Neural cell (in vitro differentiated cells): Measurements from ENCODE around the gene LSM6. TPM values are rescaled to one million over a fixed set of nuclear protein-coding genes. Genes with fewer than 3 reads are reported as not detected.

Source experiments
- H2AFZ ChIP-seq: fragments of 200-600, 300-800 bp; sonication (generic), shearing (Covaris generic); 2 replicates; pipeline ENCODE4 v1.6.0; 2014; ENCODE audit warnings: low read depth, mild to moderate bottlenecking, antibody characterized with exemption, low read length, moderate library complexity
- H3F3A ChIP-seq: fragments of 200-600 bp; shearing (Covaris generic); 2 replicates; pipeline ENCODE4 v1.6.1; 2016; ENCODE audit warnings: mild to moderate bottlenecking, moderate library complexity, mixed read lengths, antibody characterized with exemption, low read length; ENCODE audit not compliant: insufficient read depth, poor library complexity, severe bottlenecking
- H3K27ac ChIP-seq: fragments of 200-600, 300-800 bp; sonication (generic), shearing (Covaris generic); 2 replicates; pipeline ENCODE4 v1.5.1; 2014; ENCODE audit warnings: mild to moderate bottlenecking, low read length, moderate library complexity
- H3K27me3 ChIP-seq: fragments of 300-800, 200-600 bp; sonication (generic), shearing (Covaris generic); 2 replicates; pipeline ENCODE4 v1.6.0; 2014; ENCODE audit warnings: mild to moderate bottlenecking, low read depth, low read length, moderate library complexity; ENCODE audit not compliant: insufficient read depth
- H3K36me3 ChIP-seq: fragments of 300-800, 200-600 bp; sonication (generic), shearing (Covaris generic); 2 replicates; pipeline ENCODE4 v1.5.1; 2014; ENCODE audit warnings: mild to moderate bottlenecking, antibody characterized with exemption, low read length, moderate library complexity; ENCODE audit not compliant: insufficient read depth
- H3K4me2 ChIP-seq: fragments of 300-800, 200-600 bp; sonication (generic), shearing (Covaris generic); 2 replicates; pipeline ENCODE4 v1.6.0; 2014; ENCODE audit warnings: mild to moderate bottlenecking, low read length
- H3K4me3 ChIP-seq: fragments of 300-800, 200-600 bp; sonication (generic), shearing (Covaris generic); 2 replicates; pipeline ENCODE4 v1.5.1; 2014; ENCODE audit warnings: mild to moderate bottlenecking, low read length, moderate library complexity
- H3K79me2 ChIP-seq: fragments of 200-600 bp; shearing (Covaris generic); replicated peaks from 2 replicates; pipeline ENCODE4 v1.6.0; 2014; ENCODE audit warnings: mild to moderate bottlenecking, low read length, moderate library complexity; ENCODE audit not compliant: insufficient read depth
- H3K9ac ChIP-seq: fragments of 300-800, 200-600 bp; sonication (generic), shearing (Covaris generic); 2 replicates; pipeline ENCODE4 v1.6.1; 2016; ENCODE audit warnings: mild to moderate bottlenecking, low read length, mixed read lengths
- H3K9me2 ChIP-seq: fragments of 200-600 bp; shearing (Covaris generic); 2 replicates; pipeline ENCODE4 v1.6.1; 2016; ENCODE audit warnings: mild to moderate bottlenecking, low read length, mixed read lengths; ENCODE audit not compliant: insufficient read depth
- H3K9me3 ChIP-seq: fragments of 200-600, 300-800 bp; sonication (generic), shearing (Covaris generic); 2 replicates; pipeline ENCODE4 v1.6.1; 2016; ENCODE audit warnings: mild to moderate bottlenecking, mixed run types, low read length, moderate library complexity, mixed read lengths
- H4K20me1 ChIP-seq: fragments of 200-600 bp; shearing (Covaris generic); 2 replicates; pipeline ENCODE4 v1.6.1; 2016; ENCODE audit warnings: mild to moderate bottlenecking, mixed run types; ENCODE audit not compliant: insufficient read depth
- EP300 ChIP-seq: fragments of 450-650 bp; conservative IDR thresholded peaks from 2 replicates; pipeline ENCODE4 v1.6.1; 2014; ENCODE audit warnings: antibody characterized with exemption, mild to moderate bottlenecking, moderate library complexity; ENCODE audit not compliant: poor library complexity, severe bottlenecking
- EZH2 ChIP-seq: fragments of 200-600, 300-800 bp; shearing (Covaris generic), sonication (generic); IDR thresholded peaks from 2 replicates; pipeline ENCODE4 v1.6.1; 2014; ENCODE audit warnings: antibody characterized with exemption, low read length, borderline replicate concordance, mild to moderate bottlenecking; ENCODE audit not compliant: insufficient read depth, poor library complexity, severe bottlenecking
- MXI1 ChIP-seq: fragments of 450-650 bp; conservative IDR thresholded peaks from 2 replicates; pipeline ENCODE4 v1.6.1; 2014; ENCODE audit warnings: antibody characterized with exemption, mild to moderate bottlenecking; ENCODE audit not compliant: poor library complexity, severe bottlenecking
- RAD21 ChIP-seq: fragments of 450-650 bp; conservative IDR thresholded peaks from 2 replicates; pipeline ENCODE4 v1.6.1; 2014; ENCODE audit warnings: antibody characterized with exemption, mild to moderate bottlenecking, moderate library complexity
- SMC3 ChIP-seq: fragments of 450-650 bp; conservative IDR thresholded peaks from 2 replicates; pipeline ENCODE4 v1.6.1; 2014; ENCODE audit warnings: antibody characterized with exemption, mild to moderate bottlenecking, moderate library complexity; ENCODE audit not compliant: poor library complexity
- TAF1 ChIP-seq: IDR thresholded peaks from 2 replicates; pipeline ENCODE4 v1.6.1; 2012; ENCODE audit warnings: low read depth
- polyA plus RNA-seq: library from polyadenylated mRNA; depleted of rRNA; stranded (reverse); fragments of >200 nt; gene quantifications from 2 replicates; pipeline ENCODE4 v1.2.3, GENCODE V29; 2014
- TF ChIP-seq, protein P1 (sequence below): fragments of 450-650 bp; IDR thresholded peaks from 2 replicates; pipeline ENCODE4 v1.5.1; 2014; ENCODE audit warnings: antibody characterized with exemption, mild to moderate bottlenecking, moderate library complexity; ENCODE audit not compliant: poor library complexity, severe bottlenecking
- TF ChIP-seq, protein P2 (sequence below): IDR thresholded peaks from 2 replicates; pipeline ENCODE4 v1.6.1; 2012; ENCODE audit warnings: borderline replicate concordance

The LSM6 gene
- polyA plus RNA-seq, 1 donor from 2014 or later = 123 TPM

DNA sequence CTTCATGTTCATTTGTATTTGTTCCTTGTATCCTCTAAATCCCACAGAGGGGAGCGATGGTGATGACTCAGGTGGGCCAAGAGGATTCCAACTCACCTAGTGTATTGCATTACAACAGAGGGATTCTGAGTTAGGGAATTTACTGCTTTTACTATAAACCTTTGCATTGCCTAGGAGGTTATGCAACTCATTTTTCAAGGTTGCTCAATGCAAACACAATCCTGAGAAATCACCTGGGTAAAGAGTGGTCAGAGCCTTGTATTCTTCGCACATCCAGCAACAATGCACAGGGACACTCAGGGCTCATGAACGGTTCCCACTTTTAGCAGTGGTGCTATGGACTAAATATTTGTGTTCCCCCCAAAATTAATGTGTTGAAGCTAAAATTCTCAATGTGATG lies 28.6 kb upstream of the LSM6 start:
- no peak overlapping the region for H2AFZ ChIP-seq
- no peak overlapping the region for H3K27ac ChIP-seq
- H3K9me3 ChIP-seq = no peaks in the 10 kb centered on the region
- H3K4me3 ChIP-seq = no peak overlapping the region
- no peak overlapping the region for H3K4me2 ChIP-seq
- H3K9ac ChIP-seq = no peak overlapping the region
- no peaks in the 10 kb centered on the region for H4K20me1 ChIP-seq
- no peaks in the 10 kb centered on the region for H3K27me3 ChIP-seq
- H3F3A ChIP-seq = no peaks in the 10 kb centered on the region
- no peaks in the 10 kb centered on the region for H3K36me3 ChIP-seq
- TF ChIP-seq, protein P1, sequence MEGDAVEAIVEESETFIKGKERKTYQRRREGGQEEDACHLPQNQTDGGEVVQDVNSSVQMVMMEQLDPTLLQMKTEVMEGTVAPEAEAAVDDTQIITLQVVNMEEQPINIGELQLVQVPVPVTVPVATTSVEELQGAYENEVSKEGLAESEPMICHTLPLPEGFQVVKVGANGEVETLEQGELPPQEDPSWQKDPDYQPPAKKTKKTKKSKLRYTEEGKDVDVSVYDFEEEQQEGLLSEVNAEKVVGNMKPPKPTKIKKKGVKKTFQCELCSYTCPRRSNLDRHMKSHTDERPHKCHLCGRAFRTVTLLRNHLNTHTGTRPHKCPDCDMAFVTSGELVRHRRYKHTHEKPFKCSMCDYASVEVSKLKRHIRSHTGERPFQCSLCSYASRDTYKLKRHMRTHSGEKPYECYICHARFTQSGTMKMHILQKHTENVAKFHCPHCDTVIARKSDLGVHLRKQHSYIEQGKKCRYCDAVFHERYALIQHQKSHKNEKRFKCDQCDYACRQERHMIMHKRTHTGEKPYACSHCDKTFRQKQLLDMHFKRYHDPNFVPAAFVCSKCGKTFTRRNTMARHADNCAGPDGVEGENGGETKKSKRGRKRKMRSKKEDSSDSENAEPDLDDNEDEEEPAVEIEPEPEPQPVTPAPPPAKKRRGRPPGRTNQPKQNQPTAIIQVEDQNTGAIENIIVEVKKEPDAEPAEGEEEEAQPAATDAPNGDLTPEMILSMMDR = no peak
- TF ChIP-seq, protein P2, sequence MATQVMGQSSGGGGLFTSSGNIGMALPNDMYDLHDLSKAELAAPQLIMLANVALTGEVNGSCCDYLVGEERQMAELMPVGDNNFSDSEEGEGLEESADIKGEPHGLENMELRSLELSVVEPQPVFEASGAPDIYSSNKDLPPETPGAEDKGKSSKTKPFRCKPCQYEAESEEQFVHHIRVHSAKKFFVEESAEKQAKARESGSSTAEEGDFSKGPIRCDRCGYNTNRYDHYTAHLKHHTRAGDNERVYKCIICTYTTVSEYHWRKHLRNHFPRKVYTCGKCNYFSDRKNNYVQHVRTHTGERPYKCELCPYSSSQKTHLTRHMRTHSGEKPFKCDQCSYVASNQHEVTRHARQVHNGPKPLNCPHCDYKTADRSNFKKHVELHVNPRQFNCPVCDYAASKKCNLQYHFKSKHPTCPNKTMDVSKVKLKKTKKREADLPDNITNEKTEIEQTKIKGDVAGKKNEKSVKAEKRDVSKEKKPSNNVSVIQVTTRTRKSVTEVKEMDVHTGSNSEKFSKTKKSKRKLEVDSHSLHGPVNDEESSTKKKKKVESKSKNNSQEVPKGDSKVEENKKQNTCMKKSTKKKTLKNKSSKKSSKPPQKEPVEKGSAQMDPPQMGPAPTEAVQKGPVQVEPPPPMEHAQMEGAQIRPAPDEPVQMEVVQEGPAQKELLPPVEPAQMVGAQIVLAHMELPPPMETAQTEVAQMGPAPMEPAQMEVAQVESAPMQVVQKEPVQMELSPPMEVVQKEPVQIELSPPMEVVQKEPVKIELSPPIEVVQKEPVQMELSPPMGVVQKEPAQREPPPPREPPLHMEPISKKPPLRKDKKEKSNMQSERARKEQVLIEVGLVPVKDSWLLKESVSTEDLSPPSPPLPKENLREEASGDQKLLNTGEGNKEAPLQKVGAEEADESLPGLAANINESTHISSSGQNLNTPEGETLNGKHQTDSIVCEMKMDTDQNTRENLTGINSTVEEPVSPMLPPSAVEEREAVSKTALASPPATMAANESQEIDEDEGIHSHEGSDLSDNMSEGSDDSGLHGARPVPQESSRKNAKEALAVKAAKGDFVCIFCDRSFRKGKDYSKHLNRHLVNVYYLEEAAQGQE = no peak
- TF ChIP-seq TAF1 = no peak
- no peaks in the 10 kb centered on the region for H3K79me2 ChIP-seq
- H3K9me2 ChIP-seq = no peaks in the 10 kb centered on the region

DNA sequence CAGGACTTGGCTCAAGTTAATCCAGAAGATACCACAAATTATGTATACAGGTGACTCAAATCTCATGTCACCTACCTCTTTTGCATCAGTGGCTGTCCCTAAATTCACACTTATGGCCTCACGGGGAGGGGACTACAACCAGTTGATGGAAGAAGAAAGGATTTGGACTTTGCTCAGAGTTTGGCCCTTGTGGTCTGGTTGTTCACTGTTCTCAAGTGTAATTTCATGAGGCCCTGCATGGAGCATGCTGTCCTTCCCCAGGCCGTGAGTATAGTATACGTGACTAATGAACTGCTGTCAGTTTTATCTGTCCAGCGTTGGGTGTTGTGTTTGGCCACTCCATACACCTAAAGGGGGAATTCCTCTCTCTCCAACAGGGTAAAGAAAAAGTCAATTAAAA lies 27.5 kb upstream of the LSM6 start:
- Histone ChIP-seq H2AFZ (no peak overlapping the region), H3K9ac (no peak overlapping the region), H3K36me3 (no peaks in the 10 kb centered on the region), H3K4me2 (no peak overlapping the region), H3K27ac (no peak overlapping the region), H4K20me1 (no peaks in the 10 kb centered on the region), H3K9me3 (no peaks in the 10 kb centered on the region), H3K79me2 (no peaks in the 10 kb centered on the region), H3F3A (no peaks in the 10 kb centered on the region), H3K9me2 (no peaks in the 10 kb centered on the region), H3K4me3 (no peak overlapping the region), H3K27me3 (no peaks in the 10 kb centered on the region)
- TF ChIP-seq MXI1 (no peak), RAD21 (no peak), EP300 (no peak), TAF1 (no peak), SMC3 (no peak), EZH2 (no peak)
- TF ChIP-seq, protein P2 = no peak
- TF ChIP-seq, protein P1 = no peak
